CD14-positive monocyte (primary cell): ENCODE data around the gene OR10H4. TPM values are rescaled to one million over a fixed set of nuclear protein-coding genes. Genes with fewer than 3 reads are reported as not detected.

Experiments used
- DNase-seq, 3 donors: peaks; one replicate each; pipeline ENCODE4 v3.0.0-alpha.2; 2011 to 2022
- H2AFZ ChIP-seq: 2 replicates; pipeline ENCODE4 v1.6.0; 2012; ENCODE audit warnings: mild to moderate bottlenecking, low read depth, low read length, inconsistent platforms; ENCODE audit not compliant: insufficient read depth, poor library complexity, severe bottlenecking
- H3K27ac ChIP-seq, 2 donors: 1 replicate in 1 of 2; 2 replicates in 1 of 2; pipeline ENCODE4 v1.5.1; 2012 to 2013; ENCODE audit warnings: low read length in 2 of 2, control low read depth in 1 of 2, inconsistent platforms in 1 of 2, low read depth in 1 of 2, mild to moderate bottlenecking in 1 of 2
- H3K27me3 ChIP-seq, 2 donors: one replicate each; pipeline versions ENCODE4 v1.6.0 to v1.6.1; 2011 to 2013; ENCODE audit warnings: low read length in 2 of 2; ENCODE audit not compliant: control insufficient read depth in 2 of 2, insufficient read depth in 2 of 2
- H3K36me3 ChIP-seq, 2 donors: replicated peaks in 1 of 2; 1 replicate in 1 of 2; 2 replicates in 1 of 2; pipeline versions ENCODE4 v1.5.1 to v1.6.1; 2012 to 2013; ENCODE audit warnings: low read length in 2 of 2, control low read depth in 1 of 2, inconsistent platforms in 1 of 2, mild to moderate bottlenecking in 1 of 2; ENCODE audit not compliant: insufficient read depth in 2 of 2, control insufficient read depth in 1 of 2
- H3K4me1 ChIP-seq, 2 donors: 1 replicate in 1 of 2; 2 replicates in 1 of 2; pipeline versions ENCODE4 v1.5.1 to v1.6.1; 2012 to 2013; ENCODE audit warnings: low read length in 2 of 2, control low read depth in 1 of 2, inconsistent platforms in 1 of 2, mild to moderate bottlenecking in 1 of 2, moderate library complexity in 1 of 2; ENCODE audit not compliant: insufficient read depth in 2 of 2, control insufficient read depth in 1 of 2
- H3K4me2 ChIP-seq: replicated peaks from 2 replicates; pipeline ENCODE3; 2012; ENCODE audit warnings: low read length, moderate library complexity, mild to moderate bottlenecking; ENCODE audit not compliant: poor library complexity, severe bottlenecking; ENCODE audit errors: extremely low read depth
- H3K4me3 ChIP-seq, 3 experiments: fragments of 200-600 bp in 1 of 3; sonication (generic) in 1 of 3; replicated peaks in 1 of 3; 1 replicate in 2 of 3; 2 replicates in 1 of 3; pipeline ENCODE4 v1.5.1; 2011 to 2013; ENCODE audit warnings: low read length in 3 of 3, mild to moderate bottlenecking in 3 of 3, control low read depth in 2 of 3, low read depth in 2 of 3, inconsistent platforms in 1 of 3, moderate library complexity in 1 of 3
- H3K79me2 ChIP-seq: 2 replicates; pipeline ENCODE4 v1.6.0; 2012; ENCODE audit warnings: mild to moderate bottlenecking, control low read depth, inconsistent platforms, low read length, moderate library complexity; ENCODE audit not compliant: insufficient read depth
- H3K9ac ChIP-seq: 2 replicates; pipeline ENCODE4 v1.6.0; 2017; ENCODE audit warnings: low read length, mild to moderate bottlenecking; ENCODE audit not compliant: insufficient read depth, poor library complexity, severe bottlenecking
- H3K9me3 ChIP-seq, 2 donors: replicated peaks in 1 of 2; 1 replicate in 1 of 2; 2 replicates in 1 of 2; pipeline versions ENCODE4 v1.5.1 to v1.6.1; 2012 to 2013; ENCODE audit warnings: low read length in 2 of 2, control low read depth in 1 of 2; ENCODE audit not compliant: control insufficient read depth in 1 of 2, insufficient read depth in 1 of 2
- H4K20me1 ChIP-seq: 2 replicates; pipeline ENCODE4 v1.6.0; 2012; ENCODE audit warnings: mild to moderate bottlenecking, low read length, control low read depth, moderate library complexity; ENCODE audit not compliant: insufficient read depth
- H3K27ac Mint-ChIP-seq, 7 donors: one replicate each; pipeline ENCODE4 v1.8.0; 2020; ENCODE audit warnings: mild to moderate bottlenecking in 7 of 7, mixed read lengths in 7 of 7, moderate library complexity in 6 of 7, inconsistent platforms in 2 of 7
- H3K27me3 Mint-ChIP-seq, 3 donors: one replicate each; pipeline ENCODE4 v1.8.0; 2021 to 2022; ENCODE audit warnings: low read depth in 3 of 3, mild to moderate bottlenecking in 3 of 3, mixed read lengths in 3 of 3, moderate library complexity in 3 of 3, inconsistent platforms in 1 of 3
- H3K36me3 Mint-ChIP-seq, 2 donors: one replicate each; pipeline ENCODE4 v1.8.0; 2020; ENCODE audit warnings: mixed read lengths in 2 of 2, inconsistent platforms in 1 of 2, mild to moderate bottlenecking in 1 of 2
- H3K4me1 Mint-ChIP-seq: one replicate; pipeline ENCODE4 v1.8.0; 2020; ENCODE audit warnings: mild to moderate bottlenecking, mixed read lengths
- H3K4me3 Mint-ChIP-seq, 2 donors: one replicate each; pipeline ENCODE4 v1.8.0; 2020; ENCODE audit warnings: mild to moderate bottlenecking in 2 of 2, mixed read lengths in 2 of 2, moderate library complexity in 1 of 2
- H3K9me3 Mint-ChIP-seq, 7 donors: one replicate each; pipeline ENCODE4 v1.8.0; 2020 to 2022; ENCODE audit warnings: mixed read lengths in 7 of 7, mild to moderate bottlenecking in 6 of 7, moderate library complexity in 6 of 7, inconsistent platforms in 2 of 7
- CTCF ChIP-seq: fragments of 200-600 bp; IDR thresholded peaks from one replicate; pipeline ENCODE4 v1.8.0; 2022; ENCODE audit warnings: antibody characterized with exemption, mild to moderate bottlenecking
- WGBS: methylation state at CpG from one replicate; pipeline ENCODE4 v1.1.5; 2013; ENCODE audit warnings: missing lambda C conversion rate; ENCODE audit not compliant: insufficient coverage; 5-methylcytosine and 5-hydroxymethylcytosine counted together
- intact Hi-C, 2 donors: fragments of 100-400 bp; cut with micrococcal nuclease; formaldehyde crosslinking; loops; one replicate each; pipeline versions ENCODE4 v1.15.0 to v1.15.1; 2023
- polyA plus RNA-seq, 3 donors: library from polyadenylated mRNA; depleted of rRNA in 1 of 3; unstranded in 2 of 3; stranded (reverse) in 1 of 3; fragments of 300-500 nt in 2 of 3; fragments of >200 nt in 1 of 3; fragmentation: Illumina TruSeq in 2 of 3; gene quantifications; 1 replicate in 2 of 3; 2 replicates in 1 of 3; pipeline ENCODE4 v1.2.3, GENCODE V29; 2012 to 2021

OR10H4 gene
- polyA plus RNA-seq, 3 donors, result not detected

- 71% methylated on average over 1 of the region's 4 CpGs for WGBS
Measured at GRCh38 chr19:15922021-15922420, 26.8 kb upstream of the OR10H4 start.

GRCh38 chr19:15923702-15924101 lies 25.1 kb upstream of the OR10H4 start:
- peaks cover 4 to 18% (median 15%) of the 10 kb centered on the region in 3 donors for H3K27me3 Mint-ChIP-seq
- H3K9me3 ChIP-seq, result peaks cover 0 to 3% of the 10 kb centered on the region in 2 donors
- no peaks in the 10 kb centered on the region for H3K79me2 ChIP-seq
- H3K9me3 Mint-ChIP-seq, result peaks cover 0 to 10% (median 2%) of the 10 kb centered on the region in 7 donors
- H3K36me3 Mint-ChIP-seq, result no peaks in the 10 kb centered on the region
- DNase-seq, result no peak
- no peaks in the 10 kb centered on the region for H4K20me1 ChIP-seq
- H3K4me3 ChIP-seq, result no peak overlapping the region
- H3K27ac ChIP-seq, result no peak overlapping the region
- H3K4me1 Mint-ChIP-seq, result no peaks in the 10 kb centered on the region
- no peaks in the 10 kb centered on the region for H3K4me1 ChIP-seq
- no peaks in the 10 kb centered on the region for H3K27me3 ChIP-seq
- no peak overlapping the region for H2AFZ ChIP-seq
- H3K36me3 ChIP-seq, result no peaks in the 10 kb centered on the region
- intact Hi-C loops, result no loop called here
- H3K4me3 Mint-ChIP-seq, result no peak overlapping the region
- no peak overlapping the region for H3K9ac ChIP-seq
- 90% methylated on average over 8 of the region's 8 CpGs for WGBS
- H3K27ac Mint-ChIP-seq, result no peak overlapping the region
- no peak overlapping the region for H3K4me2 ChIP-seq
- TF ChIP-seq CTCF, result no peak

More at GRCh38 chr19:15922021-15922420, 26.8 kb upstream of the OR10H4 start:
- TF ChIP-seq CTCF, result no peak
- DNase-seq, result no peak
- peaks cover 0 to 10% (median 3%) of the 10 kb centered on the region in 7 donors for H3K9me3 Mint-ChIP-seq
- no peaks in the 10 kb centered on the region for H4K20me1 ChIP-seq
- no peaks in the 10 kb centered on the region for H3K79me2 ChIP-seq
- H3K27me3 Mint-ChIP-seq, result peaks cover 2 to 15% (median 15%) of the 10 kb centered on the region in 3 donors
- H3K27ac ChIP-seq, result no peak overlapping the region
- no peaks in the 10 kb centered on the region for H3K36me3 Mint-ChIP-seq
- no peak overlapping the region for H3K4me3 Mint-ChIP-seq
- no peak overlapping the region for H3K9ac ChIP-seq
- H3K36me3 ChIP-seq, result no peaks in the 10 kb centered on the region
- H3K27me3 ChIP-seq, result no peaks in the 10 kb centered on the region
- H3K4me1 ChIP-seq, result no peaks in the 10 kb centered on the region
- H3K4me1 Mint-ChIP-seq, result no peaks in the 10 kb centered on the region
- intact Hi-C loops, result no loop called here
- no peak overlapping the region for H2AFZ ChIP-seq
- no peak overlapping the region for H3K27ac Mint-ChIP-seq
- no peak overlapping the region for H3K4me2 ChIP-seq
- H3K9me3 ChIP-seq, result peaks cover 0 to under 1% of the 10 kb centered on the region in 2 donors
- H3K4me3 ChIP-seq, result no peak overlapping the region
